CD4-positive, alpha-beta T cell treated with Interleukin-6 at 100 ng/mL for 8 hours (primary cell): Measurements from ENCODE around the gene FAAH.

Experiments used
- DNase-seq: peaks from one replicate; pipeline ENCODE4 v3.0.0-alpha.2; 2020; ENCODE audit warnings: mixed read lengths, low spot score

The FAAH gene

GRCh38 chr1:46401154-46401913 is 7.2 kb downstream of the FAAH start:
- DNase-seq: no peak

- no peak for DNase-seq
Observed at GRCh38 chr1:46401964-46402626, 8.0 kb downstream of the FAAH start.

- DNase-seq: no peak
Observed at GRCh38 chr1:46403916-46404315, 9.8 kb downstream of the FAAH start.

GRCh38 chr1:46404482-46405196 is 10.5 kb downstream of the FAAH start:
- no peak for DNase-seq

- DNase-seq: no peak
Observed at GRCh38 chr1:46405197-46405555, 11.1 kb downstream of the FAAH start.

GRCh38 chr1:46405724-46406123 is 11.6 kb downstream of the FAAH start:
- DNase-seq: no peak

- no peak for DNase-seq
Observed at GRCh38 chr1:46406881-46407608, 12.9 kb downstream of the FAAH start.

GRCh38 chr1:46407636-46408035 is 13.5 kb downstream of the FAAH start:
- DNase-seq: no peak

- DNase-seq: no peak
Observed at GRCh38 chr1:46408356-46409062, 14.4 kb downstream of the FAAH start.

GRCh38 chr1:46409063-46409372 is 14.9 kb downstream of the FAAH start:
- no peak for DNase-seq

GRCh38 chr1:46410156-46411009 is 16.3 kb downstream of the FAAH start:
- no peak for DNase-seq

- DNase-seq: no peak
Observed at GRCh38 chr1:46411010-46411405, 16.9 kb downstream of the FAAH start.

GRCh38 chr1:46411601-46412341 is 17.7 kb downstream of the FAAH start:
- DNase-seq: no peak

GRCh38 chr1:46412893-46413595 is 18.9 kb downstream of the FAAH start:
- no peak for DNase-seq

GRCh38 chr1:46413596-46413985 is 19.5 kb downstream of the FAAH start:
- peak; percentile 30 for DNase-seq

- DNase-seq: no peak
Observed at GRCh38 chr1:46415514-46415913, 21.4 kb downstream of the FAAH start.

GRCh38 chr1:46418976-46419375 is 24.9 kb downstream of the FAAH start:
- DNase-seq: no peak

GRCh38 chr1:46420533-46420915 is 26.4 kb downstream of the FAAH start:
- no peak for DNase-seq

GRCh38 chr1:46421739-46422138 is 27.6 kb downstream of the FAAH start:
- DNase-seq: no peak
